Fibroblast of skin of right quadriceps (primary cell): Measurements from ENCODE around the gene ADAMTS18.
A peak's percentile ranks its signal among the peaks of the same experiment; 100 is the strongest.
"Not testable (repeated sequence)": the region's sequence is repeated elsewhere in the genome, so short reads cannot be mapped to it uniquely, and the experiment has no call there.

Source experiments
- DNase-seq: peaks from one replicate; pipeline ENCODE4 v3.0.0-alpha.2; 2013

Gene ADAMTS18

GRCh38 chr16:77276661-77277060 lies 158.2 kb downstream of the ADAMTS18 start:
- no peak for DNase-seq

GRCh38 chr16:77275303-77275702 lies 159.5 kb downstream of the ADAMTS18 start:
- not testable (repeated sequence) for DNase-seq

GRCh38 chr16:77273815-77274214 lies 161.0 kb downstream of the ADAMTS18 start:
- DNase-seq: peak; percentile 34

- no peak for DNase-seq
Observed at GRCh38 chr16:77271532-77272426, 163.1 kb downstream of the ADAMTS18 start.

GRCh38 chr16:77266185-77266584 lies 168.6 kb downstream of the ADAMTS18 start:
- DNase-seq: not testable (repeated sequence)

GRCh38 chr16:77262971-77263370 lies 171.9 kb downstream of the ADAMTS18 start:
- DNase-seq: no peak

- peak; percentile 40 for DNase-seq
Observed at GRCh38 chr16:77250400-77250799, 184.4 kb downstream of the ADAMTS18 start.

GRCh38 chr16:77246150-77246549 lies 188.7 kb downstream of the ADAMTS18 start:
- DNase-seq: no peak

- DNase-seq: not testable (repeated sequence)
Observed at GRCh38 chr16:77242471-77242870, 192.4 kb downstream of the ADAMTS18 start.

- no peak for DNase-seq
Observed at GRCh38 chr16:77238593-77238992, 196.2 kb downstream of the ADAMTS18 start.

- peak; percentile 72 for DNase-seq
Observed at GRCh38 chr16:77236063-77236511, 198.7 kb downstream of the ADAMTS18 start.

- DNase-seq: no peak
Observed at GRCh38 chr16:77234611-77235010, 200.2 kb downstream of the ADAMTS18 start.

- DNase-seq: no peak
Observed at GRCh38 chr16:77233799-77234519, 200.9 kb downstream of the ADAMTS18 start.
